HEK293 (cell line): Measurements from ENCODE around the gene HYKK.

Experiments
- CTCF ChIA-PET: fragments of 350-600 bp; formaldehyde crosslinking; extraction: SDS; loops from one replicate; lab custom pipeline; 2021; ENCODE audit warnings: antibody characterized with exemption; lab: Yijun Ruan, JAX
- POLR2A ChIA-PET: fragments of 300-600 bp; formaldehyde crosslinking; extraction: SDS; loops from one replicate; lab custom pipeline; 2020; ENCODE audit warnings: antibody characterized with exemption, inconsistent platforms; lab: Yijun Ruan, JAX
- H3K27ac ChIP-seq: fragments of 200-500 bp; sonication (Bioruptor generic); 2 replicates; pipeline ENCODE4 v1.5.1; 2014; ENCODE audit warnings: low read depth, low read length, control low read depth, inconsistent platforms; ENCODE audit errors: extremely low read depth
- H3K36me3 ChIP-seq, 2 experiments: fragments of 200-500 bp in 1 of 2; sonication (Bioruptor generic) in 1 of 2; 1 replicate in 1 of 2; 2 replicates in 1 of 2; pipeline ENCODE4 v1.5.1; 2014 to 2017; ENCODE audit warnings: inconsistent platforms in 2 of 2, low read length in 2 of 2; ENCODE audit not compliant: control insufficient read depth in 2 of 2, insufficient read depth in 1 of 2
- H3K4me1 ChIP-seq: fragments of 200-500 bp; sonication (Bioruptor generic); 2 replicates; pipeline ENCODE4 v1.5.1; 2014; ENCODE audit warnings: mild to moderate bottlenecking, low read length, inconsistent platforms; ENCODE audit not compliant: control insufficient read depth, insufficient read depth
- H3K4me3 ChIP-seq: 2 replicates; pipeline ENCODE4 v1.5.1; 2011; ENCODE audit warnings: low read depth, mild to moderate bottlenecking, control low read depth, low read length, moderate library complexity
- H3K9me3 ChIP-seq: fragments of 200-500 bp; sonication (Bioruptor generic); 2 replicates; pipeline ENCODE4 v1.5.1; 2014; ENCODE audit warnings: low read depth, low read length, inconsistent platforms; ENCODE audit not compliant: control insufficient read depth, insufficient read depth
- GLIS1 ChIP-seq: fragments of 450-650 bp; formaldehyde crosslinking; IDR thresholded peaks from 2 replicates; pipeline ENCODE4 v1.5.1; 2016; ENCODE audit warnings: missing biosample characterization, missing genetic modification characterization
- HOXC10 ChIP-seq: sonication (generic); formaldehyde crosslinking; IDR thresholded peaks from 2 replicates; pipeline ENCODE4 v1.8.1; 2023; ENCODE audit warnings: mild to moderate bottlenecking, missing genetic modification reagents
- IKZF3 ChIP-seq: fragments of 450-650 bp; IDR thresholded peaks from 2 replicates; pipeline ENCODE4 v1.5.0; 2018; ENCODE audit warnings: missing biosample characterization, mild to moderate bottlenecking, missing genetic modification characterization, moderate library complexity
- OSR2 ChIP-seq: fragments of 450-650 bp; formaldehyde crosslinking; IDR thresholded peaks from 2 replicates; pipeline ENCODE4 v1.5.1; 2016; ENCODE audit warnings: missing biosample characterization, missing genetic modification characterization
- PRDM1 ChIP-seq: fragments of 450-650 bp; formaldehyde crosslinking; IDR thresholded peaks from 2 replicates; pipeline ENCODE4; 2016; ENCODE audit warnings: missing biosample characterization, missing genetic modification characterization
- SP7 ChIP-seq: fragments of 450-650 bp; formaldehyde crosslinking; IDR thresholded peaks from 2 replicates; pipeline ENCODE4 v1.5.1; 2016; ENCODE audit warnings: missing biosample characterization, missing genetic modification characterization
- TRIM28 ChIP-seq: IDR thresholded peaks from 2 replicates; pipeline ENCODE4 v1.6.1; 2011; ENCODE audit warnings: low read length, control low read depth, borderline replicate concordance
- WT1 ChIP-seq: fragments of 450-650 bp; formaldehyde crosslinking; IDR thresholded peaks from 2 replicates; pipeline ENCODE4 v1.5.1; 2016; ENCODE audit warnings: missing biosample characterization, missing genetic modification characterization
- ZBTB17 ChIP-seq: fragments of 450-650 bp; formaldehyde crosslinking; IDR thresholded peaks from 2 replicates; pipeline ENCODE4 v1.5.1; 2016; ENCODE audit warnings: missing biosample characterization, missing genetic modification characterization
- ZBTB7A ChIP-seq: fragments of 450-650 bp; formaldehyde crosslinking; IDR thresholded peaks from 2 replicates; pipeline ENCODE4 v1.5.1; 2016; ENCODE audit warnings: low read depth, missing biosample characterization, missing genetic modification characterization
- ZFHX2 ChIP-seq: fragments of 450-650 bp; formaldehyde crosslinking; conservative IDR thresholded peaks from 2 replicates; pipeline ENCODE4 v1.5.1; 2016; ENCODE audit warnings: missing biosample characterization, missing genetic modification characterization
- ZFP69B ChIP-seq: fragments of 450-650 bp; formaldehyde crosslinking; IDR thresholded peaks from 2 replicates; pipeline ENCODE4 v1.5.1; 2016; ENCODE audit warnings: missing biosample characterization, missing genetic modification characterization
- ZNF114 ChIP-seq: fragments of 450-650 bp; formaldehyde crosslinking; IDR thresholded peaks from 2 replicates; pipeline ENCODE4 v1.5.0; 2017; ENCODE audit warnings: missing biosample characterization, missing genetic modification characterization
- ZNF184 ChIP-seq: fragments of 450-650 bp; IDR thresholded peaks from 2 replicates; pipeline ENCODE4 v1.5.1; 2018; ENCODE audit warnings: missing biosample characterization, mild to moderate bottlenecking, missing genetic modification characterization
- ZNF2 ChIP-seq: fragments of 450-650 bp; formaldehyde crosslinking; IDR thresholded peaks from 2 replicates; pipeline ENCODE4 v1.5.1; 2016; ENCODE audit warnings: missing biosample characterization, missing genetic modification characterization
- ZNF24 ChIP-seq: fragments of 450-650 bp; formaldehyde crosslinking; IDR thresholded peaks from 2 replicates; pipeline ENCODE4 v1.5.1; 2016; ENCODE audit warnings: missing biosample characterization, missing genetic modification characterization
- ZNF292 ChIP-seq: fragments of 450-650 bp; formaldehyde crosslinking; IDR thresholded peaks from 2 replicates; pipeline ENCODE4 v1.5.1; 2016; ENCODE audit warnings: low read depth, missing biosample characterization, missing genetic modification characterization, borderline replicate concordance
- ZNF366 ChIP-seq: fragments of 450-650 bp; formaldehyde crosslinking; conservative IDR thresholded peaks from 2 replicates; pipeline ENCODE4 v1.5.1; 2016; ENCODE audit warnings: missing biosample characterization, missing genetic modification characterization
- ZNF394 ChIP-seq: fragments of 450-650 bp; formaldehyde crosslinking; IDR thresholded peaks from 2 replicates; pipeline ENCODE4 v1.5.1; 2016; ENCODE audit warnings: missing biosample characterization, missing genetic modification characterization, mild to moderate bottlenecking, moderate library complexity, borderline replicate concordance
- ZNF600 ChIP-seq: fragments of 450-650 bp; formaldehyde crosslinking; IDR thresholded peaks from 2 replicates; pipeline ENCODE4 v1.5.1; 2016; ENCODE audit warnings: missing biosample characterization, missing genetic modification characterization
- ZNF626 ChIP-seq: fragments of 450-650 bp; sonication (Bioruptor Pico); formaldehyde crosslinking; IDR thresholded peaks from 2 replicates; pipeline ENCODE4 v1.5.1; 2018; ENCODE audit warnings: missing biosample characterization, missing genetic modification characterization, inconsistent platforms
- ZNF629 ChIP-seq: fragments of 450-650 bp; formaldehyde crosslinking; IDR thresholded peaks from 2 replicates; pipeline ENCODE4 v1.5.1; 2017; ENCODE audit warnings: missing biosample characterization, missing genetic modification characterization
- TF ChIP-seq, protein P1 (sequence below): fragments of 450-650 bp; formaldehyde crosslinking; IDR thresholded peaks from 2 replicates; pipeline ENCODE4 v1.5.1; 2017; ENCODE audit warnings: missing biosample characterization, missing genetic modification characterization
- TF ChIP-seq, protein P2 (sequence below): fragments of 450-650 bp; IDR thresholded peaks from 2 replicates; pipeline ENCODE4 v1.5.1; 2018; ENCODE audit warnings: missing biosample characterization, mild to moderate bottlenecking, missing genetic modification characterization
- TF ChIP-seq, protein P3 (sequence below): fragments of 450-650 bp; formaldehyde crosslinking; IDR thresholded peaks from 2 replicates; pipeline ENCODE4 v1.5.1; 2016; ENCODE audit warnings: missing biosample characterization, missing genetic modification characterization
- TF ChIP-seq, protein P4 (sequence below): fragments of 450-650 bp; formaldehyde crosslinking; IDR thresholded peaks from 2 replicates; pipeline ENCODE4 v1.5.1; 2016; ENCODE audit warnings: missing biosample characterization, missing genetic modification characterization, low read depth

Gene HYKK

DNA sequence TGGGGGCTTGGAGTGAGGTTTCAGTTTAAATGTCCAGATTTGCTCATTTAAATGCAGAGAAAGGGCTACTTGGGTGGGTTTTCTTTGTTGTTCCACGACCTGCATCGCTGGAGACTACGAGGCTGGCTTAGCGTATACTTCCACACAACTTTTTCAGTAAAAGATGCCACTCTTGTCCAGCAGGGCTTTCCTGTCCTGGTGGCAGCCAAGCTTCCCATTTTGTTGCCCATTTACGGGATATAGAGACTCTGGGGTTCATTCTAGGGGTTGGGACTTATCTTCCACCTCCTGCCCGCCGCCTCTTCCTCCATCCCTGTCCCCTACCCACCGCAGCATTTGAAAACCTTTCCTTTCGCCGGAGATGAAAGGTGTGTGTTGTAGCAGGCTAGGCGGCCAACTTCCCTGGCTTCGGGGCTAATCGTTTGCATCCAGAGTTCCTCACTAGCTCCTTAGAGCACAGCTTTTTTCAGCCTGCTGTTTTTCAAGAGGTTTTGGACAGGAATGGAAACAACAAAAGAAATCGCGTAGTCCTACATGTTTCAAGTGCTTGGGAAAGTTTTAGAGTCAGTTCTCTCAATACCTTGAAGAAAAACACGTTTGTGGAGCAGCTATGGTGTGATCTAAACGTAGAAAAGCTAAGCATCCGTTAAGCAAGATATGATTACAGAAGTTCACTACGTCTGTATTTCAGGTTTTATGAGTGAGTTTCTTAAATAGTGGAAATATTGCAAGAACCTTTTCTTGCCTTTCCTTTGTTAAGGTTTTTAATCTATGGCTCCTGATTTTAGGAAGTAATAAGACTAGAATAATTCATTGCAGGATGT, 58.8 kb downstream of the HYKK start (continued):
- TF ChIP-seq, protein P1, sequence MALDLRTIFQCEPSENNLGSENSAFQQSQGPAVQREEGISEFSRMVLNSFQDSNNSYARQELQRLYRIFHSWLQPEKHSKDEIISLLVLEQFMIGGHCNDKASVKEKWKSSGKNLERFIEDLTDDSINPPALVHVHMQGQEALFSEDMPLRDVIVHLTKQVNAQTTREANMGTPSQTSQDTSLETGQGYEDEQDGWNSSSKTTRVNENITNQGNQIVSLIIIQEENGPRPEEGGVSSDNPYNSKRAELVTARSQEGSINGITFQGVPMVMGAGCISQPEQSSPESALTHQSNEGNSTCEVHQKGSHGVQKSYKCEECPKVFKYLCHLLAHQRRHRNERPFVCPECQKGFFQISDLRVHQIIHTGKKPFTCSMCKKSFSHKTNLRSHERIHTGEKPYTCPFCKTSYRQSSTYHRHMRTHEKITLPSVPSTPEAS (tag by site-specific recombination): no peak
- TF ChIP-seq ZNF24 (tag by site-specific recombination): no peak

DNA sequence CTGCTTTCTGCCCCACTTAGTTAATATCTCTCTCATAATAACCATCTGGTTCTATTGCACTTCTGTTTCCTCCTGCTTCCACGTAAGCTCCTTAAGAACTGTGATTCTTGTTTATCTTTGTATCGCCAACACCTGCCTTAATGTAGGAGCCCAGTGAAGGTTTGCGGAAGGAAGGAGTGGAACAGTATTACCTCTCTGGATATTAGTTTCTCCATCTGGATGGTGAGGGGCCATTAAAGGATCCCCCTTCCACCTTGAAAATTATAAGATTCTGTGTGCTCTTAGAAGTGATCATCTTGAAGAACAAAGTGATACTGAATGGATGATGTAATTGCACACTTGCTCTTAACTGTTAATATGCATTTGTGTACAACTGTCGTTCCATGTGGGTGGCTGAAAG, 60.2 kb downstream of the HYKK start:
- Histone ChIP-seq H3K27ac (no peak overlapping the region), H3K36me3 (no peaks in the 10 kb centered on the region), H3K4me1 (peaks cover 15% of the 10 kb centered on the region), H3K4me3 (no peak overlapping the region), H3K9me3 (no peaks in the 10 kb centered on the region)
- TF ChIP-seq GLIS1 (tag by site-specific recombination) (peak; percentile 20; the same call in 1 of the 2 replicates), ZNF394 (tag by site-specific recombination) (no peak), ZNF626 (tag by site-specific recombination) (no peak), HOXC10 (CRISPR knock-in tag) (no peak), TRIM28 (0 out of 2 replicates have a peak, but pooled peaks have one; percentile 26), OSR2 (tag by site-specific recombination) (peak; percentile 63), ZNF366 (tag by site-specific recombination) (peak; percentile 71; the same call in 1 of the 2 replicates), SP7 (0 out of 2 replicates have a peak, but pooled peaks have one; percentile 17), ZNF114 (tag by site-specific recombination) (no peak), ZBTB17 (tag by site-specific recombination) (peak; percentile 87), ZFHX2 (tag by site-specific recombination) (peak; percentile 34), ZFP69B (tag by site-specific recombination) (0 out of 2 replicates have a peak, but pooled peaks have one; percentile 35), ZBTB7A (no peak), ZNF2 (tag by site-specific recombination) (no peak), WT1 (tag by site-specific recombination) (no peak), ZNF600 (peak; percentile 63), ZNF292 (tag by site-specific recombination) (no peak), ZNF24 (tag by site-specific recombination) (peak; percentile 70; the same call in 1 of the 2 replicates), ZNF184 (tag by site-specific recombination) (no peak), IKZF3 (tag by site-specific recombination) (no peak), ZNF629 (tag by site-specific recombination) (0 out of 2 replicates have a peak, but pooled peaks have one; percentile 22), PRDM1 (tag by site-specific recombination) (peak; percentile 83)
- TF ChIP-seq, protein P2, sequence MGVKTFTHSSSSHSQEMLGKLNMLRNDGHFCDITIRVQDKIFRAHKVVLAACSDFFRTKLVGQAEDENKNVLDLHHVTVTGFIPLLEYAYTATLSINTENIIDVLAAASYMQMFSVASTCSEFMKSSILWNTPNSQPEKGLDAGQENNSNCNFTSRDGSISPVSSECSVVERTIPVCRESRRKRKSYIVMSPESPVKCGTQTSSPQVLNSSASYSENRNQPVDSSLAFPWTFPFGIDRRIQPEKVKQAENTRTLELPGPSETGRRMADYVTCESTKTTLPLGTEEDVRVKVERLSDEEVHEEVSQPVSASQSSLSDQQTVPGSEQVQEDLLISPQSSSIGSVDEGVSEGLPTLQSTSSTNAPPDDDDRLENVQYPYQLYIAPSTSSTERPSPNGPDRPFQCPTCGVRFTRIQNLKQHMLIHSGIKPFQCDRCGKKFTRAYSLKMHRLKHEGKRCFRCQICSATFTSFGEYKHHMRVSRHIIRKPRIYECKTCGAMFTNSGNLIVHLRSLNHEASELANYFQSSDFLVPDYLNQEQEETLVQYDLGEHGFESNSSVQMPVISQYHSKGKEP (tag by site-specific recombination): peak; percentile 93
- TF ChIP-seq, protein P3, sequence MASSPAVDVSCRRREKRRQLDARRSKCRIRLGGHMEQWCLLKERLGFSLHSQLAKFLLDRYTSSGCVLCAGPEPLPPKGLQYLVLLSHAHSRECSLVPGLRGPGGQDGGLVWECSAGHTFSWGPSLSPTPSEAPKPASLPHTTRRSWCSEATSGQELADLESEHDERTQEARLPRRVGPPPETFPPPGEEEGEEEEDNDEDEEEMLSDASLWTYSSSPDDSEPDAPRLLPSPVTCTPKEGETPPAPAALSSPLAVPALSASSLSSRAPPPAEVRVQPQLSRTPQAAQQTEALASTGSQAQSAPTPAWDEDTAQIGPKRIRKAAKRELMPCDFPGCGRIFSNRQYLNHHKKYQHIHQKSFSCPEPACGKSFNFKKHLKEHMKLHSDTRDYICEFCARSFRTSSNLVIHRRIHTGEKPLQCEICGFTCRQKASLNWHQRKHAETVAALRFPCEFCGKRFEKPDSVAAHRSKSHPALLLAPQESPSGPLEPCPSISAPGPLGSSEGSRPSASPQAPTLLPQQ (tag by site-specific recombination): peak; percentile 54; the same call in 1 of the 2 replicates
- TF ChIP-seq, protein P4, sequence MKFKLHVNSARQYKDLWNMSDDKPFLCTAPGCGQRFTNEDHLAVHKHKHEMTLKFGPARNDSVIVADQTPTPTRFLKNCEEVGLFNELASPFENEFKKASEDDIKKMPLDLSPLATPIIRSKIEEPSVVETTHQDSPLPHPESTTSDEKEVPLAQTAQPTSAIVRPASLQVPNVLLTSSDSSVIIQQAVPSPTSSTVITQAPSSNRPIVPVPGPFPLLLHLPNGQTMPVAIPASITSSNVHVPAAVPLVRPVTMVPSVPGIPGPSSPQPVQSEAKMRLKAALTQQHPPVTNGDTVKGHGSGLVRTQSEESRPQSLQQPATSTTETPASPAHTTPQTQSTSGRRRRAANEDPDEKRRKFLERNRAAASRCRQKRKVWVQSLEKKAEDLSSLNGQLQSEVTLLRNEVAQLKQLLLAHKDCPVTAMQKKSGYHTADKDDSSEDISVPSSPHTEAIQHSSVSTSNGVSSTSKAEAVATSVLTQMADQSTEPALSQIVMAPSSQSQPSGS (tag by site-specific recombination): peak; percentile 47
- CTCF ChIA-PET: interaction anchor here (0.6 to 1.6 kb wide), 3 partner anchors 33 to 141 kb away, joined by 3 to 4 read pairs (median 3); no protein-coding TSS in a partner anchor
- POLR2A ChIA-PET: interaction anchor here (0.9 to 5.2 kb wide), 2 partner anchors 10 to 27 kb away, joined by 3 to 78 read pairs; partner anchors contain the start of gene PSMA4
